Keratinocyte (primary cell): ENCODE measurements around the gene GPR152. TPM values are rescaled to one million over a fixed set of nuclear protein-coding genes. Genes with fewer than 3 reads are reported as not detected.

Experiments used
- DNase-seq: peaks from one replicate; pipeline ENCODE4 v3.0.0-alpha.2; 2011; ENCODE audit warnings: low read depth, missing footprints, low spot score
- FAIRE-seq: peaks from 2 replicates; lab custom pipeline; 2011; peaks lifted over from hg19 to GRCh38; lab: Jason Lieb, UNC
- H2AFZ ChIP-seq: 2 replicates; pipeline ENCODE4 v1.6.0; 2012; ENCODE audit warnings: low read length, control low read depth, inconsistent platforms; ENCODE audit not compliant: control insufficient read depth
- H3K27ac ChIP-seq: 2 replicates; pipeline ENCODE4 v1.5.1; 2011; ENCODE audit warnings: low read length; ENCODE audit not compliant: control insufficient read depth, insufficient read depth
- H3K27me3 ChIP-seq: 3 replicates; pipeline ENCODE4 v1.6.0; 2011; ENCODE audit warnings: low read length; ENCODE audit not compliant: control insufficient read depth, insufficient read depth; ENCODE audit errors: extremely low read depth
- H3K36me3 ChIP-seq, 2 experiments: 2 replicates in 1 of 2; 3 replicates in 1 of 2; pipeline ENCODE4 v1.5.1; 2011; ENCODE audit warnings: low read length in 2 of 2, mild to moderate bottlenecking in 1 of 2; ENCODE audit not compliant: control insufficient read depth in 2 of 2, insufficient read depth in 2 of 2; ENCODE audit errors: extremely low read depth in 1 of 2
- H3K4me1 ChIP-seq: 3 replicates; pipeline ENCODE4 v1.5.1; 2011; ENCODE audit warnings: low read length; ENCODE audit not compliant: control insufficient read depth, insufficient read depth; ENCODE audit errors: extremely low read depth
- H3K4me2 ChIP-seq: 3 replicates; pipeline ENCODE4 v1.6.0; 2011; ENCODE audit warnings: low read depth, low read length; ENCODE audit not compliant: control insufficient read depth, insufficient read depth; ENCODE audit errors: extremely low read depth
- H3K4me3 ChIP-seq, 3 experiments: fragments of 200-600 bp in 1 of 3; sonication (generic) in 1 of 3; 2 replicates in 2 of 3; 3 replicates in 1 of 3; pipeline ENCODE4 v1.5.1; 2011 to 2016; ENCODE audit warnings: low read length in 3 of 3, mild to moderate bottlenecking in 3 of 3, control low read depth in 2 of 3, inconsistent platforms in 1 of 3, low read depth in 1 of 3, mixed read lengths in 1 of 3, mixed run types in 1 of 3, moderate library complexity in 1 of 3; ENCODE audit not compliant: control insufficient read depth in 2 of 3, insufficient read depth in 2 of 3; ENCODE audit errors: extremely low read depth in 1 of 3
- H3K79me2 ChIP-seq: 2 replicates; pipeline ENCODE4 v1.6.0; 2012; ENCODE audit warnings: low read length; ENCODE audit not compliant: control insufficient read depth, insufficient read depth
- H3K9ac ChIP-seq: 3 replicates; pipeline ENCODE4 v1.6.0; 2011; ENCODE audit warnings: low read length; ENCODE audit not compliant: control insufficient read depth, insufficient read depth; ENCODE audit errors: extremely low read depth
- H3K9me1 ChIP-seq: 3 replicates; pipeline ENCODE4 v1.6.0; 2011; ENCODE audit warnings: low read length; ENCODE audit not compliant: control insufficient read depth, insufficient read depth; ENCODE audit errors: extremely low read depth
- H3K9me3 ChIP-seq: 2 replicates; pipeline ENCODE4 v1.5.1; 2012; ENCODE audit warnings: low read depth, low read length; ENCODE audit not compliant: control insufficient read depth
- H4K20me1 ChIP-seq: 3 replicates; pipeline ENCODE4 v1.6.0; 2011; ENCODE audit warnings: low read length; ENCODE audit not compliant: control insufficient read depth, insufficient read depth; ENCODE audit errors: extremely low read depth
- EZH2 ChIP-seq: IDR thresholded peaks from one replicate; pipeline ENCODE4 v1.6.1; 2012; ENCODE audit warnings: inconsistent platforms, mild to moderate bottlenecking, low read length, moderate library complexity
- dilution Hi-C: fragments of 300-500 bp; cut with MboI; formaldehyde crosslinking; loops from one replicate; pipeline ENCODE4 v1.7.0; 2020; ENCODE audit warnings: low sequenced_read_pairs; ENCODE audit not compliant: extremely low pct_ligation_motif_present
- polyA plus RNA-seq, 5 experiments: library from polyadenylated mRNA; depleted of rRNA in 3 of 5; stranded (reverse) in 3 of 5; stranded (forward) in 1 of 5; unstranded in 1 of 5; fragments of >200 nt; gene quantifications; 1 replicate in 1 of 5; 2 replicates in 3 of 5; 3 replicates in 1 of 5; pipeline versions ENCODE4 v1.2.1 to v1.2.3, GENCODE V29; 2011 to 2012; ENCODE audit warnings: missing spikeins in 2 of 5, low read depth in 1 of 5, low replicate concordance in 1 of 5
- TF ChIP-seq, protein P1 (sequence below), 3 experiments: IDR thresholded peaks in 1 of 3; conservative IDR thresholded peaks in 1 of 3; optimal IDR thresholded peaks in 1 of 3; 2 replicates in 2 of 3; 3 replicates in 1 of 3; pipeline versions ENCODE3 to v1.5.1; 2011; ENCODE audit warnings: low read length in 3 of 3, mild to moderate bottlenecking in 3 of 3, moderate library complexity in 2 of 3, control low read depth in 1 of 3, inconsistent platforms in 1 of 3; ENCODE audit not compliant: insufficient read depth in 2 of 3; ENCODE audit errors: extremely low read depth in 1 of 3

Gene GPR152
- polyA plus RNA-seq, 1 donor (not counting 4 experiments of a cell fraction or from before 2014, with no cell fraction given) = not detected

GRCh38 chr11:67448220-67448609 lies 4.3 kb downstream of the GPR152 start:
- Histone ChIP-seq H4K20me1 (no peaks in the 10 kb centered on the region), H3K27me3 (no peaks in the 10 kb centered on the region), H2AFZ (no peak overlapping the region), H3K4me2 (no peak overlapping the region), H3K79me2 (no peaks in the 10 kb centered on the region), H3K27ac (no peak overlapping the region), H3K4me3 (no peak overlapping the region), H3K9me3 (no peaks in the 10 kb centered on the region), H3K4me1 (no peaks in the 10 kb centered on the region), H3K36me3 (no peaks in the 10 kb centered on the region), H3K9ac (no peak overlapping the region), H3K9me1 (no peaks in the 10 kb centered on the region)
- DNase-seq = no peak
- TF ChIP-seq EZH2 = no peak
- TF ChIP-seq, protein P1, sequence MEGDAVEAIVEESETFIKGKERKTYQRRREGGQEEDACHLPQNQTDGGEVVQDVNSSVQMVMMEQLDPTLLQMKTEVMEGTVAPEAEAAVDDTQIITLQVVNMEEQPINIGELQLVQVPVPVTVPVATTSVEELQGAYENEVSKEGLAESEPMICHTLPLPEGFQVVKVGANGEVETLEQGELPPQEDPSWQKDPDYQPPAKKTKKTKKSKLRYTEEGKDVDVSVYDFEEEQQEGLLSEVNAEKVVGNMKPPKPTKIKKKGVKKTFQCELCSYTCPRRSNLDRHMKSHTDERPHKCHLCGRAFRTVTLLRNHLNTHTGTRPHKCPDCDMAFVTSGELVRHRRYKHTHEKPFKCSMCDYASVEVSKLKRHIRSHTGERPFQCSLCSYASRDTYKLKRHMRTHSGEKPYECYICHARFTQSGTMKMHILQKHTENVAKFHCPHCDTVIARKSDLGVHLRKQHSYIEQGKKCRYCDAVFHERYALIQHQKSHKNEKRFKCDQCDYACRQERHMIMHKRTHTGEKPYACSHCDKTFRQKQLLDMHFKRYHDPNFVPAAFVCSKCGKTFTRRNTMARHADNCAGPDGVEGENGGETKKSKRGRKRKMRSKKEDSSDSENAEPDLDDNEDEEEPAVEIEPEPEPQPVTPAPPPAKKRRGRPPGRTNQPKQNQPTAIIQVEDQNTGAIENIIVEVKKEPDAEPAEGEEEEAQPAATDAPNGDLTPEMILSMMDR (optimal IDR thresholded peaks at IDR 0.05 in 1 of 3, IDR thresholded peaks at IDR 0.05 in 1 of 3, conservative IDR thresholded peaks at IDR 0.05 in 1 of 3; ENCODE audit: extremely low read depth in 1 of 3, insufficient read depth in 2 of 3, low read length in 3 of 3) = no peak
- no peak for FAIRE-seq
- dilution Hi-C loops = no loop called here

- Histone ChIP-seq H3K79me2 (peaks cover 15% of the 10 kb centered on the region), H3K9me1 (no peaks in the 10 kb centered on the region), H3K4me1 (peaks cover 6% of the 10 kb centered on the region), H3K9ac (no peak overlapping the region), H3K4me2 (no peak overlapping the region), H3K9me3 (no peaks in the 10 kb centered on the region), H2AFZ (no peak overlapping the region), H3K27ac (no peak overlapping the region), H3K36me3 (peaks cover 0 to 7% of the 10 kb centered on the region in 2 experiments), H3K27me3 (no peaks in the 10 kb centered on the region), H4K20me1 (no peaks in the 10 kb centered on the region), H3K4me3 (no peak overlapping the region)
- no peak for DNase-seq
- TF ChIP-seq EZH2 = no peak
- TF ChIP-seq, protein P1 (optimal IDR thresholded peaks at IDR 0.05 in 1 of 3, IDR thresholded peaks at IDR 0.05 in 1 of 3, conservative IDR thresholded peaks at IDR 0.05 in 1 of 3; ENCODE audit: extremely low read depth in 1 of 3, insufficient read depth in 2 of 3, low read length in 3 of 3) = no peak
- dilution Hi-C loops = no loop called here
- no peak for FAIRE-seq
Observed at GRCh38 chr11:67445515-67445914, 7.0 kb downstream of the GPR152 start.
